Brain pericyte (primary cell): ENCODE measurements around the gene COX10.
"Not testable (repeated sequence)": the region's sequence is repeated elsewhere in the genome, so short reads cannot be mapped to it uniquely, and the experiment has no call there.

ENCODE experiments used
- DNase-seq: peaks from one replicate; pipeline ENCODE4 v3.0.0-alpha.2; 2012; ENCODE audit warnings: low read depth, low spot score

Gene COX10

DNA sequence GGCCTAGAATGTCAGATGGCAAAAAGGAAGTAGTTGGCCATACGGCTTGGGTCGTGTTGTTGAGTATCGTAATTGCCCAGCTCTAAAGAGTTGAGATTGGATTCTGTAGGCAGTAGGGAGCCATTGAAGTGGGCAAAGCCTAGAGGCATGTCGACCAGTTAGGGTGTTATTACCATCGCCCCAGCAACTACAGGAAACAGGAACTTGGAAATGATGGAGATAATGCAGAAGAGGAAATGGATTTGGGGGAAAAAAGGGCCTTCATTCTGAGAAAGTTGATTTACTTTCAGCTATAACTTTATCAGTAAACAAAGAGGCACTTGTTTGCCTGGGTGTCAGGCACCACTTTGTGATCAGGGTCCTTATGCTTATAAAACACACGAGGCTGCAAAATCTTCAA lies 52.6 kb downstream of the COX10 start:
- no peak for DNase-seq

DNA sequence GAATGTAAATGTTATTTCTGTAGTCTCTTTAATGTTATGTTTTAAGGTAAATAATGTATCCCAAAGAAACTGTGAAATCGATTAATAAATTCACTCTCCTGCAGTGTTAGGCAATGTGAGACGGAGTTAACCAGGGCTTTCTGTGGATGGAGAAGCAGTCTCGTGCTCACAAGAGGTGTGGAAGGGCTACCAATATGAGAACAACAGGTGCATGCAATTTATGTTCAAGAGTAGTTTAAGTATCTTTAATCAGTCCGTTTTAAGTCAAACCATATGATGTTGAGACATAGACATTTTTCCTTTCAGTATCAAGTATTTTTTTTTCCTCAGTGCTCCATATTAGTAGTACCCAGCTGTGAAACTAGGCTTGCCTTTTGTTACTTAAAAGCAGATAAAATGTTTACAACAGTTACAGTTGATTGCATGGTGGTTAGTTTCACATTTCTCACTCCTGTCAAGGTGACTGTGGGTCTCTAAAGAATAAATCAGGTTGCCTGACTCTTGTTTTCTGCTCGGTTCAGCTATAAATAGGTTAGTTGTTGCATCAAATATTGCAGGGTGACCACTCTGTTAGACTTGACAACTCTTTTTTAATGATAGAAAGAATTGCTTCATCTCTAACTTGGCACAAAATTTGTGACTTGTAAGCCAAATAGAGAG lies 54.4 kb downstream of the COX10 start:
- no peak for DNase-seq

DNA sequence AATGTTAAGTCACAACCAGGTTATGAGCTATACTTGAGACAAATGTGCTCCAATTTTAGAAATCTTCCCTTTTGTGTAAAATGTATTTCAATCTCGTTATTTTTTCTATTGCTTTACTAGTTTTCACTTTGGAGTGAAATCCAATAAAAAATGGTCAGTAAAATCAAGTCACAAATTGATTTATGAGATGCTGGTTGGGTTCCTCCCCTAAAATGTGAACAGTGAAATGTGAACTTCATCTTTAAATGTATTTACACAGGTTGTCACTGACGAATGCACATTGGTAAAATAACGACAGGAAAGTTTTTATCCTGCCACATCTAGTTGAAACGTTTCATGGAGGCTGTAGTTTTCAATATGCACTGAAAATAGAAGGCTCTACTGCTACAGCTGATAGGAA lies 55.5 kb downstream of the COX10 start:
- DNase-seq = no peak

DNA sequence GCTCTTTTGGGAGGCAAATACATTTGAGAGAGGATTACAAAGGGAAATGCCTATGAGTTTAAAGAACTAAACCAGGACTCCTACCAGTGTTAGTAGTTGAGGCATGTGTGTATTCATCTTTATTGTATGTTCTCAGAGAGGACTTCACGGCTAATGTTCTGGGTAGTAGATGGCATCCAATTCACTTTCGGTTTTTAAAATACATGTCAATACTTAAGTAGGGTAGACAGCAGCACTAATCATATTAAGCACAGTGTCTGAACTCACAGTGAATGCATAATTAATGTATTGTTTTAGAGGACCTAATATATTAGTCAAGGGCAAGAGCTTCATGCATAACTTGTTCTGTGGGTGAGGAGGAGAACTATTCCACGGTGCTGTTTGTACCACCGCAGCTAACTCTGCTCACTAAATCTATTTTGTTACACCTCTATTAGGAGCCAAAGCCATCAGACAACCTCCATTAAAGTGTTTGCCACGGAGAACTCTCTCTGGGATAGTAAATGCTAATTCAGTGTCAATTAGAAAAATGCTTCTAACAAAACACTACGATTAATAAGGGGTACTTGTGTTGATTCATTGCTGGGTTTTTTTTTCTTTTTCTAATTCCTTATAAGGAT lies 56.3 kb downstream of the COX10 start:
- DNase-seq = no peak

DNA sequence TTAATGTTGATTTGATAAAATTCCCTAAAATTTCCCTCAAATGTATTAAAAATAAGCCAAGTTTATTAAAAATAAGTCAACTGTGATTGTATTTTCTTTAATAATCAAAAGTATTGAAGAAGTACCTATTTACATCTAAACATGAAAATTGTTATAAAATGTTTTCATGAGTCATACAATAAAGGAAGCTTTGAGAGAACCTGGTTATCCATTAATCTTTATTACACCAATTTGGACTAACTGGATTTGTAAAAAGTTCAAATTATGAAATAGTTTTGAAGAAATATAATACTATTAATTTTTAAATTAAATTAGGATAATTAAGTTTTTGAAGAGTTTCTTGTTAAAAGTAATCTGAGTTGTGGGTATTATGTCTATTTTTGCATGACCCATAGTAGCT lies 63.8 kb downstream of the COX10 start:
- no peak for DNase-seq

DNA sequence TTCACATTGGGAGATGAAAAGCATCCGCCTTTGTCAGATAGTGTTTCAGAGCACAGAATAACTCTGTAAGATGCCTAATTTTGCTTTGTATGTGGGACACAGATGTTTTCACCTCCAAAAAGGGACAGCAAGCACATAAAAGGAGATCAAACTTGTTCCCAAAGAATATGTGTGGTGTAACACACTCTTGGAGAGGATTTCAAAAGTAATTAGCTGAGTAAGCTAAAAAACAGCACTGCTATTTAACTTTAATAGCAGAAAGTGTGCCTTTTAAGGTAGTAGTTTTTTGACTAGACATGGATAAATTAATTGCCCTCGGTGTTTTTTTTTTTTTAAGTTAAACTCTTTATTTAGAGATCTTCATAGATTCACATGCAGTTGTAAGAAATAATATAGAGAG lies 65.2 kb downstream of the COX10 start:
- DNase-seq = no peak

DNA sequence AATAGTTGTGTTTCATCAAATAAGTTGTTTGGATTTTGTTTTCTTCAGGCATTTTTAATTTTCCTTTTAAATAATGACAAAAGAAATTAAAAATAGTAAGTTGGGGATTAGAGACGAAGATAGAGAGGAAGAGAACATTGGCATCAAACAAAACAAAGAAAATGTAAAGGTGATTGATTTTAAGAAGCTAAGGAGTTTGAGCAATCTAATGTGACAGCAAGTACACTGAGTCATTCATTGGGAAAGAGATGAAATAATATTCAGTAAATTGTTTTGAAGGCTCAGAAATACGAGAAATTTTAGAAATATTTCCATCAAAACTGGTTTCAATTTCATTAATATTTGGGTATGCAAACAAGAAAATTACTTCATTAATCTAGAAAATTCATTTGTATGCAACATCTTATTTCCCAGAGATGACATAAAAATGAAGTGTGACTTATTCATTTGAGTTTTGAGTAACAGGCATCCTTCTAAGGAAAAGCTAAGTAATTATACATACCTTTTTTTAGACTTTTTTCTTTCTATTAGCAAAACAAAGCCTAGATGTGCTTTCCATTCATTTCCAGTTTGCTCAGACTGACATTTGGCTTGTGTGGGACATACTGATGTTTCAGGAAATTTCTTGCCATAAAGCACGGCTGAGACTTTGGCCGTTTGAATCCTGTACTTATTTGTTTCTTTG lies 66.7 kb downstream of the COX10 start:
- DNase-seq = no peak

DNA sequence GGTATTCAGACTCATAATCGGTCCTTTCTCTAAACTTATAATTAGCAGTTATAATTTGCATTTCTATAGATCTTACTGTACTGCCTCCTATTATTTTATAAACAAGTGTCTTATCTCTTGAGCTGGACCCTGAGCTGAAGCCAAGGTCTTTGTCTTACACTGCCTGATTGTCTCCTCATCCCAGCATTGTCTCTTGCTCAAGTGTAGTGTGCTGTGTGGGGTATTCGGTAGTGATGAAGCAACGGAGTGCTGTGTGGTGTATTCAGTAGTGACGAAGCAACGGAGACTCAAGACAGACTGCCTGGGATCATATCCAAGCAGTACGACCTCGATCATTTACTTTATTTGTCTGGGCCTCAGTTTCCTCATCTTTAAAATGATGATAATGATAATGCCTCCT lies 69.3 kb downstream of the COX10 start:
- DNase-seq = no peak

DNA sequence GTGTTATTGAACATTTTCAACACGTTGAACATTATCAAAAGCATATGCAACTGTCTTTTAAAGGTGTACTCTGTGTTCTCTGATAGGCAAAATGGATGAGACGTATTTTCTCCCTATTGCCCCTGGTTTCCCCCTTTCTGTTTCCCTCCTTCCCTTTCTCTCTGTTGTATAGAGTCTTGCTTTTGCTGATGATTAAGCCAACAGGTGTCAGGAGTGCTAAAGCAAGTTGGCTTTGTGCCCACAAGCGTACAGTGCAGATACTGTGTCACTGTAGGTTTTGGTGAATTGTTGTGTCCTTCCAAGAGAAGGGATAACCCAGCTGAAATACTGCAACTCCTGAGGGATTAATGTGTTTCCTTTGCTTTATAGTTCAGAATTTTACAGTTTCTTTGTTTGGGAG lies 74.4 kb downstream of the COX10 start:
- DNase-seq = no peak

DNA sequence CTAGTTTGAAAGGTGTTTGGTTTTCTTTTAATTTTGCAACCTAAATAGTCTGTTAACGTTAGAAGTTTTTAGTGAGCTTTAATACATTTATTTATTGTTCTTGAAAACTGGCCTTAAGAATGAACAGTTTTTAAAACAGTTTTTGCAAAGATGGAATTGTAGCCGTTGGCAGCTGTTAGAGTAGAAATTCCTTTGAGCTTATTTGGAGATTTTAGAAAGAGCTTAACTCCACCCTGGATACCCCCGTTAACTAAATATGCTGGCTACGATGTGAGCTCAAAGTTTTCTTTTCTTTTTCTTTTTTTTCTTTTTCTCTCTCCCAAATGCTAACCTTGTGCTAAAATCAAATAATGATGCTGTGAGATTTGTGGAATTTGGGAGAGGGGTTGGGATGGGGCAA lies 75.2 kb downstream of the COX10 start:
- DNase-seq = no peak

DNA sequence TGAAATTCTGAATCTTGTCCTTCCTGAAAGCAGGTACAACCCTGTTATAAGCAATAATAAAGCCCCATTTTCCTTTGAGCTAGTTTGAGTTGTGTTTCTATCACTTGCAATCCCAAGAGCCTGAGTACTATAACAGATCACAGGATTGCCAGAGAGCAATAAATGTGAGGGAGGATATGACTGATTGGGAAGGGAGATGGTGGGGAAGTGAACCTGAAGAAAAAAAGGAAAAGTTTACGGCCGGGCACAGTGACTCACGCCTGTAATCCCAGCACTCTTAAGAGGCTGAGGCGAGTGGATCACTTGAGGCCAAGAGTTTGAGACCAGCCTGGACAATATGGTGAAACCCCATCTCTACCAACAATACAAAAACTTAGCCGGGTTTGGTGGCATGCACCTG lies 80.4 kb downstream of the COX10 start:
- no peak for DNase-seq

DNA sequence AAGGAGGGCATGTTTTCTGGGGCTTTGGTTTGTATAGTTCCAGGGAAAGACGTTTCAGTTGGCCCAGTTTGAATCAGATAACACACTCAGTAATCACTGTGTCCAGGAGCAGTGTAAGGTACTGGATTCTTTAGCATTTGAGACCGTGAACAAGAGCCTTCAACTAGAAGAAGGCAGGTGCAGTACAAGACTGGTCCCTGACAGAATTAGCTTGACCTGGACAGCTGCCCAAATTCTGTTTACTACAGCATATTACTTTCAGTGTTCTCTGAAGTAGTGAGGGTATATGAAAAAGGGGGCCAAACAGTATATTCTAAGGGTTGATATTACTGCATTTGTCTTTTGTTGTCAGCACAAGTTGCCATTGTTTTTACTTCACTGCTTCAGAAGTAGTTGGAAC lies 81.3 kb downstream of the COX10 start:
- no peak for DNase-seq

DNA sequence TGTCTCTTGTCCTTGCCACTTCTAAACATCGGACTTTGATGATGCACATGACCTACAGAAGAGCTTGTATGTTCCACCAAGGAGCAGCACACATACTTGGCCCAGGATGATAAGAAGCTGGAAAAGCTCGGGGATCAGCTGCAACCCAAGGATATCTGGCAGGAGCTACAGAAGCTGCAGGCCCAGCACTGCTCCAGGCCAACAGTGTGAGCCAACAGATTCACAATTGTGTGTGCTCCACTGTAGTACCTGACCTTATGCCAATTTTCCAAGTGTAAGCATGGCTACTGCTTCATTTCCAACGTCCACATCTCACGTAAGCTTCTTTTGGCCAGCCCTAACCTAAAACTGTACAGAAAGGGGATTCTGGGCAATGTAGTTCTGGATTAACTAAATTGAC lies 83.4 kb downstream of the COX10 start:
- no peak for DNase-seq

DNA sequence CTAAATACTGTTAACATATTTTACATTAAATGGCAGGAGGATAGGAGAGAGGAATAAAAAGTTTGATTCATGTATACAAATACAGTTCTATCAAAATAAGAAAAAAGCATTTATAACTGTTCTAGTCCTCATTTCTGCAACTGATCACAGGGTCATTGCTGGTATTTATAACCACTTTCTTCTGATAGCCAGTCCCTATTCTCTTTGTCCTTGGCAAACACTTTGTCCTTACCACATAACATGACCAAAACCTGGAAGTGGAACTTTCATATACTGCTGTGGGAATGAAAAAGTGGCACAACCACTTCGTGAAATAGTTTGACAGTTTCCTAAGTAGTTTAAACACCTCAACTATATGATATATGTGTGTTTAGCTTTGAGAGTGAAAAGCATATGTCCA lies 84.1 kb downstream of the COX10 start:
- DNase-seq = no peak

DNA sequence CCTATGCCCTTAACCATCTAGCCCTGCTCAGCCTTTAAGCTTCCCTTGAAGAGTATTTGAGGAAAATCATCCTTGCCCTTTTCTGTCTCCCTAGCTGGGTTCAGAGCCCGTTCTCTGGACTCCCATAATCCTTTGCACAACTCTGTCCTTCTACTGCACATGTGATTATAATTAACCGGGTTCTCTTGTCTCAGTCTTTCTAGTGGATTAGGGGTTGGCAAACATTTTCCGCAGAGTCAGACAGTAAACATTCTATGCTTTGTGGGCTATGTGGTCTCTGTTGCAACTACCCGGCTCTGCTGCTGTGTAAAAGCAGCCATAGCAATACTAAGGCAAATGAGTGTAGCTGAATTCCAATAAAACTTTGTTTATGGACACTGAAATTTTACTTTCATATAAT lies 87.4 kb downstream of the COX10 start:
- DNase-seq = no peak

DNA sequence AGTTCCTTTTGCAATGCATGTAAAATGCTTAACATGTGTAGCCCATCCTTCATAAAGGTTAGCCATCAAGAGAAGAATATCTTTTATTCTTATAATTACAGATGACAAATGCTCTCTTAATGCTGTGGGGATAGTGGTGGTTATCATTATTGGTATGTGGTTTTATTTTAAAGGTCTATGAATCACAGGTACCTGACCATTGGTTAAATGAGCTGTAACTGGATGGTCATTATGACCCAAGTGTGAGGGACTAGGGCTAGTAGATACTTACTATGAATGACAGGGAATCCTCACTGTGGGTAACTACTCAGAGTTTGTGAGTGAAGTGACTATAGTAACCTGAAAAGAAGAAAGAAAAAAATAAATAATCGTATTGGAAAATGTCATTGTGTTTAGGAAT lies 88.5 kb downstream of the COX10 start:
- no peak for DNase-seq

DNA sequence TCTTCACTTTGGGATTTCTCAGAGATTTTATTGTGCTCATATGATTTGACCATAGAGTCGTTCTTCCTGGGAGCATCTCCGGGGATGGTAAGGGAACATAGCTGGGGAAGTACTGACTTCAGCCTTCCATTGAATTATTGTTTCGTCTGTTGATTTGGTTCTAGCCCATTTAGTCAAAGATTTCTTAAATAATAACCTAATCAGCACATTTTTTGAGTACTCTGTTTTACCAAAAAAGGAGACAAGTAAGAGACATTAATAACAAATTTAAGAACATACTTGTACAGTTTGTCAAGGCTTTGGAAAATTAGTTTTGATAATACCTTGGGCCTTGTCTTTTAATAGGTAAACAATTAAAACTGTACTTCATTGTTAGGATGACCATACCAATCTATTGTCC lies 89.4 kb downstream of the COX10 start:
- DNase-seq = no peak

DNA sequence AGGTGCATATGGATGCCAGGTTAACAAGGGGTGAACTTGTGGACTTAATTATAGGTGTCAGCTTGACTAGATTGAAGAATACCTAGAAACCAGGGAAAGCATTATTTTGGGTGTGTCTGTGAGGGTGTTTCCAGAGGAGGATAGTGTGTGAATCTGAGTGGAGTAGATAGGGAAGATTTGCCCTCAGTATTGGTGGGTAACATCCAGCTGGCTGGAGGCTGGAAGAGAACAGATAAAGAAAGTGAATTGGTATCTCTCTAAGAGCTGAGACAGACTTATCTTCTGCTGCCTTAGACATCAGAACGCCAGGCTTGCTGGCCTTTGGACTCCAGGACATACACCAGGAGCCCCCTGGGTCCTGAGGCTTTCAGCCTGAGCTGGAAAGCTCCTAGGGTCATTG lies 92.1 kb downstream of the COX10 start:
- DNase-seq = no peak

DNA sequence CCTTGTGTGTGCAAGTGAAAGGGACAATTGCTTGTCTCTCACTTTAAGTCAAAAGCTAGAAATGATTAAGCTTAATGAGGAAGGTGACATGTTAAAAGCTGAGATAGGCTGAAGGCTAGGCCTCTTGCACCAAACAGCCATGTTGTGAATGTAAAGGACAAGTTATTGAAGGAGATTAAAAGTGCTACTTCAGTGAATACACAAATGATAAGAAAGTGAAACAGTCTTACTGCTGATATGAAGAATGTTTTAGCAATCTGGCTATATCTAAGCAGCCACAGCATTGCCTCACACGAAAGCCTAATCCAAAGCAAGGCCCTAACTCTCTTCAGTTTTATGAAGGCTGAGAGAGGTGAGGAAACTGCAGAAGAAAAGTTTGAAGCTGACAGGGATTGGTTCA lies 96.3 kb downstream of the COX10 start:
- DNase-seq = no peak

DNA sequence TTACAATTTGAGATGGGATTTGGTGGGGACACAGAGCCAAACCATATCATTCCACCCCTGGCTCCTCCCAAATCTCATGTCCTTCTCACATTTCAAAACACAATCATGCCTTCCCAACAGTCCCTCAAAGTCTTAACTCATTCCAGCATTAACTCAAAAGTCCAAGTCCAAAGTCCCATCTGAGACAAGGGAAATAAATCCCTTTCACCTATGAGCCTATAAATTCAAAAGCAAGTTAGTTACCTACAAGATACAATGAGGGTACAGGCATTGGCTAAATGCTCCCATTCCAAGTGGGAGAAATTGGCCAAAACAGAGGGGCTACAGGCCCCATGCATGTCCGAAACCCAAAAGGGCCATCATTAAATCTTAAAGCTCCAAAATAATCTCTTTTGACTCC lies 98.5 kb downstream of the COX10 start:
- DNase-seq = not testable (repeated sequence)

DNA sequence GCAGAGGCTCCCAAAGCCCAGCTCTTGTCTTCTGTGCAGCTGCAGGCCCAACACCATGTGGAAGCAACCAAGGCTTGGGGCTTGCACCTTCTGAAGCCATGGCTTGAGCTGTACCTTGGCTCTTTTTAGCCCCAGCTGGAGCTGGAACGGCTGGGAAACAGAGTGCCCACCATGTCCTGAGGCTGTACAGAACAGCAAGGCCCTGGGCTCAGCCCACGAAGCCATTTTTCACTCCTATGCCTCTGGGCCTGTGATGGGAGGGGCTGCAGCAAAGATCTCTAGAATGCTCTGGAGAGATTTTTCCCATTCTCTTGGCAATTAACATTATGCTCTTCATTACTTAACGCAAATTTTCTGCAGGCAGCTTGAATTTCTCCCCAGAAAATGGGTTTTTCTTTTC lies 99.3 kb downstream of the COX10 start:
- no peak for DNase-seq

DNA sequence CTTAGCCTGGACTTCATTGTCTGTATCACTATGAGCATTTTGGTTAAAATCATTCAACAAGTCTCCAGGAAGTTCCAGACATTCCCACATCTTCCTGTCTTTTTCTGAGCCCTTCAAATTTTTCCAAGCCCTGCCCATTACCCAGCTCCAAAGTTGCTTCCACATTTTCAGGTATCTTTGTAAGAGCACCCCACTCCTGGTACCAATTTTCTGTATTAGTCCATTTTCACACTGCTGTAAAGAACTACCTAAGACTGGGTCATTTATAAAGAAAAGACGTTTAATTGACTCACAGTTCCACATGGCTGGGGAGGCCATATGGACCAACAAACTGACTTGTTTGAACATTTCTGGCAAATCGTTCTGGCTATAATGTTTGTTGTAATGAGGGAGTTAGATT lies 100.0 kb downstream of the COX10 start:
- no peak for DNase-seq

DNA sequence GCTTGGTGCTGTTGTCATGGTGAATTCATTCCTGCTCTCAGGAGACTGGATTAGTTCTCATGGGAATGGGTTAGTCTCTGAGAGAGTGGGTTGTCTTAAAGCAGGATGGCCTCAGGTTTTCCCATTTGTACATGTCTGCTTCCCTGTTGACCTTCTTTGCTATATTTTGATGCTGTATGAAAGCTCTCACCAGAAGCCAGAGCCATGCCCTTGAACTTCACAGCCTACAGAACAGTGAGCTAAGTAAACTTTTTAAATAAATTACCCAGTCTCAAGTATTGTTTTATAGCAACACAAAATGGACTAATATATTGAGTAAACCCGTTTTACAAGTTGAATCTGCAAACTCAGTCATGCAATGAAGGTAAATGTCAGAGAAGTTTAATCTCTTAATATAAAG lies 100.6 kb downstream of the COX10 start:
- DNase-seq = no peak
